Peyer's patch (tissue), 4 donors: ENCODE data around the gene TFPI.
A peak's percentile ranks its signal among the peaks of the same experiment; 100 is the strongest.

Experiments used
- POLR2A ChIP-seq, 2 donors: fragments of 450-650 bp; IDR thresholded peaks; one replicate each; pipeline ENCODE4 v1.5.1; 2017; ENCODE audit warnings: antibody characterized with exemption in 2 of 2, mild to moderate bottlenecking in 2 of 2, moderate library complexity in 2 of 2
- TF ChIP-seq, protein P1 (sequence below), 6 experiments: fragments of 450-650 bp in 4 of 6; fragments of 200-600 bp in 2 of 6; sonication (generic) in 1 of 6; IDR thresholded peaks; one replicate each; pipeline ENCODE4 v1.5.1; 2017 to 2019; ENCODE audit warnings: antibody characterized with exemption in 6 of 6, mild to moderate bottlenecking in 3 of 6, moderate library complexity in 1 of 6

DNA sequence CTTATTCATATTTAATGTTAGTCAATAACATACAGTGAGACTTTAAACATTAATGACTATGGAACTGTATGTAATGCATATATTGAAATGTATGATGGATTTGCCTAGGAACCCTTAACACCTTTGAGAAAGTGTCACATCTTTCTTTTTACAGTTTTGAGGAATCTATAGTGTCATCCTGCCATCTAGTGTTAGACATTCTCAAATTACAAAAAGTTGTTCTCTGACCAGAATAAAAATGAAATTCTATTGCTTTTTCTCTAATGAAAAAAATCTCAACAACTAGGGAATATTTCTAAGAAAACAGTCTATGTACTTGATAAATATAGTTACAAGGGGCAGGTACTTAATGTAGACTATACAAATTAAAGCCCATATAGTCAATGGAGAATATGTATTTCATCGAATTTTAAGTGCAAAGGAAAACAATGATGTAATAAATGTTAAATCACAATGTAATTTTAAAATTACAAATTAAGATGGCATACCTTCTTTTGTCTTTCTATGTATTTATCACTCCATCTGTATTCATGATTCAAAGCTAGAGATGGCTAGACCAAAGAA, 101.1 kb downstream of the TFPI start:
- TF ChIP-seq, protein P1, sequence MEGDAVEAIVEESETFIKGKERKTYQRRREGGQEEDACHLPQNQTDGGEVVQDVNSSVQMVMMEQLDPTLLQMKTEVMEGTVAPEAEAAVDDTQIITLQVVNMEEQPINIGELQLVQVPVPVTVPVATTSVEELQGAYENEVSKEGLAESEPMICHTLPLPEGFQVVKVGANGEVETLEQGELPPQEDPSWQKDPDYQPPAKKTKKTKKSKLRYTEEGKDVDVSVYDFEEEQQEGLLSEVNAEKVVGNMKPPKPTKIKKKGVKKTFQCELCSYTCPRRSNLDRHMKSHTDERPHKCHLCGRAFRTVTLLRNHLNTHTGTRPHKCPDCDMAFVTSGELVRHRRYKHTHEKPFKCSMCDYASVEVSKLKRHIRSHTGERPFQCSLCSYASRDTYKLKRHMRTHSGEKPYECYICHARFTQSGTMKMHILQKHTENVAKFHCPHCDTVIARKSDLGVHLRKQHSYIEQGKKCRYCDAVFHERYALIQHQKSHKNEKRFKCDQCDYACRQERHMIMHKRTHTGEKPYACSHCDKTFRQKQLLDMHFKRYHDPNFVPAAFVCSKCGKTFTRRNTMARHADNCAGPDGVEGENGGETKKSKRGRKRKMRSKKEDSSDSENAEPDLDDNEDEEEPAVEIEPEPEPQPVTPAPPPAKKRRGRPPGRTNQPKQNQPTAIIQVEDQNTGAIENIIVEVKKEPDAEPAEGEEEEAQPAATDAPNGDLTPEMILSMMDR (IDR thresholded peaks at IDR 0.05) = peak in 4 of 6 experiments; percentile 10 to 50 (median 44)
- no peak for TF ChIP-seq POLR2A (IDR thresholded peaks at IDR 0.05)
